Right atrium auricular region (tissue), 2 donors: ENCODE results near the gene MGAT5. TPM values are rescaled to one million over a fixed set of nuclear protein-coding genes. Genes with fewer than 3 reads are reported as not detected.
A peak's percentile ranks its signal among the peaks of the same experiment; 100 is the strongest.

Experiments used
- DNase-seq: peaks from one replicate; pipeline ENCODE4 v3.0.0-alpha.2; 2019; ENCODE audit warnings: low spot score
- H3K27ac ChIP-seq, 2 donors: fragments of 200-600 bp; sonication (generic); 1 replicate in 1 of 2; 2 replicates in 1 of 2; pipeline ENCODE4 v1.5.1; 2016 to 2019
- H3K27me3 ChIP-seq, 2 donors: fragments of 200-600 bp; sonication (generic); one replicate each; pipeline versions ENCODE4 v1.5.1 to v1.6.0; 2017 to 2019
- H3K36me3 ChIP-seq: fragments of 200-600 bp; sonication (generic); one replicate; pipeline ENCODE4 v1.5.1; 2016
- H3K4me1 ChIP-seq, 2 donors: fragments of 200-600 bp; sonication (generic); one replicate each; pipeline versions ENCODE4 v1.5.1 to v1.6.0; 2017 to 2019
- H3K4me3 ChIP-seq, 2 donors: fragments of 200-600 bp; sonication (generic); 1 replicate in 1 of 2; 2 replicates in 1 of 2; pipeline ENCODE4 v1.5.1; 2017 to 2019; ENCODE audit warnings: mild to moderate bottlenecking in 1 of 2, moderate library complexity in 1 of 2
- H3K9me3 ChIP-seq, 2 donors: fragments of 200-600 bp; sonication (generic); one replicate each; pipeline ENCODE4 v1.5.1; 2019
- total RNA-seq, 2 donors: library from RNA; depleted of rRNA; stranded (reverse); fragments of >200 nt; gene quantifications; one replicate each; pipeline ENCODE4 v1.1.0, GENCODE V29; 2016
- TF ChIP-seq, protein P1 (sequence below), 2 donors: fragments of 200-600 bp; sonication (generic); IDR thresholded peaks; one replicate each; pipeline ENCODE4 v1.5.1; 2019; ENCODE audit warnings: antibody characterized with exemption in 2 of 2

MGAT5 gene
- total RNA-seq, 2 donors from 2014 or later = 56.9 to 91.0 TPM

DNA sequence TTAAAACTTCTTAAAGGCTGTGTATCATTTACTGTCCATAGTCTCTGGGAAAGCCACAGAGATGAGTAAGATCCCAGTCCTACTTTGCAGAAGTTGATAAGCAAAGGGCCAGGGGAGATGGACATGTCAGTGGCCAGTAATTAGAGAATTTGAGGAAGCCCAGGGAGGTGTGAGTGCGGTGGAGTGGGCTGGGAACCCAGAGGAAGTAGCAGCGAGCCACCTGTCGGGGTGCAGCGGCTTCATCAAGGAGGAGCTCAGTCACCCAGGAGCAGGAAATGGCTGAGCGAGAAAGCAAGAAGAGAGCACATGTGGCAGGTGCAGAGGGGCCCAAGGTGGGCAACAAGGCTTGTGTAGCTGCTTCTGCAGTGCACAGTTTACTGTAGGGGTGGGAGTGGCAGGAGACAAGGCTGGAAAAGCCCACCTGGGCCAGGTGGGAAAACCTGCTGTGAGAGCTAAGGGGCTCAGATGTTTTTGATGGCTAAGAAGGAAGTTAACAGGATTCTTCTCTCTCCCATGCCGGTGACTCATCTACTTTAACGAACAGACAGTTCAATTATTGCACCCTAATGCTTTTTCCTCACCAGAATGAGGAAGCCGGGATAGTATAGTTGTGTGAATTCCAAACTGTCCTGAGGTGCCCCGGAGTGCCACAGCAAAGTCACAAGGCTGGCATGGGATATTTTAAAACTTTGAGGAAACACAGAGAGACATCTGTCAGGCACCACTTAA, 34.8 kb upstream of the MGAT5 start:
- H3K27me3 ChIP-seq = no peaks in the 10 kb centered on the region
- H3K4me1 ChIP-seq = peaks cover 0 to 61% of the 10 kb centered on the region in 2 donors
- H3K9me3 ChIP-seq = no peaks in the 10 kb centered on the region
- peak overlapping the region; percentile 60 to 70 for H3K27ac ChIP-seq
- H3K4me3 ChIP-seq = no peak overlapping the region
- no peaks in the 10 kb centered on the region for H3K36me3 ChIP-seq
- TF ChIP-seq, protein P1, sequence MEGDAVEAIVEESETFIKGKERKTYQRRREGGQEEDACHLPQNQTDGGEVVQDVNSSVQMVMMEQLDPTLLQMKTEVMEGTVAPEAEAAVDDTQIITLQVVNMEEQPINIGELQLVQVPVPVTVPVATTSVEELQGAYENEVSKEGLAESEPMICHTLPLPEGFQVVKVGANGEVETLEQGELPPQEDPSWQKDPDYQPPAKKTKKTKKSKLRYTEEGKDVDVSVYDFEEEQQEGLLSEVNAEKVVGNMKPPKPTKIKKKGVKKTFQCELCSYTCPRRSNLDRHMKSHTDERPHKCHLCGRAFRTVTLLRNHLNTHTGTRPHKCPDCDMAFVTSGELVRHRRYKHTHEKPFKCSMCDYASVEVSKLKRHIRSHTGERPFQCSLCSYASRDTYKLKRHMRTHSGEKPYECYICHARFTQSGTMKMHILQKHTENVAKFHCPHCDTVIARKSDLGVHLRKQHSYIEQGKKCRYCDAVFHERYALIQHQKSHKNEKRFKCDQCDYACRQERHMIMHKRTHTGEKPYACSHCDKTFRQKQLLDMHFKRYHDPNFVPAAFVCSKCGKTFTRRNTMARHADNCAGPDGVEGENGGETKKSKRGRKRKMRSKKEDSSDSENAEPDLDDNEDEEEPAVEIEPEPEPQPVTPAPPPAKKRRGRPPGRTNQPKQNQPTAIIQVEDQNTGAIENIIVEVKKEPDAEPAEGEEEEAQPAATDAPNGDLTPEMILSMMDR (IDR thresholded peaks at IDR 0.05) = no peak
- DNase-seq = no peak

DNA sequence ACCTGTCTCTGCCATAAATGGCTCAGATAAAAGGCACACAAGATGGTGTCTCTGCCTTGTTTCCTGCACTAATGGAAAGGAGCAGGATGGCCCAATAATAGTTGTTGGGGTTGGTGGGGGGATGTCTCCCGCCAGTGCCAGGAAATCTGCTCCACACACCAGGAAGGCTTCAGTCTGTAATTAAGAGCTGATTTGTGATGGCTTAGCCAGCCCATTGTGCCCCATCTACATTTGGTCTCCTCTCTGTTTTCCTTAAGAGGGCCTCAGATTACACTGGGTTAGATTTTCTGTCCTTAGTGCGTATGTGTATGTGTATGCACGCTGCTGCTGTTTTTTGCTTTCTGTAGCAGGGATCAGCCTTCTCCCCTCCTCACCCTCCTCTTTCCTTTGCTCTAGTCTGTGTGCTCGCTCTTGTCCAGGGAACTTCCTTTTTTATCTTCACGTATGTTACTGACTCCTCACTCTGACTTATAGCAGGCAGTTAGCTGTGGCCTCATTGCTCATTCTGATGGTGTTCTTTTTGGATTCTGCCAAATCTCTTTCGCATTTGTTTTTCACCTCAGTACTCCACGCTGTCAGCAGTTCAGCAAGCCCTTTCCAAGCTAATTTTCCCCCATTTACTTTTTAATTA, 33.4 kb upstream of the MGAT5 start:
- TF ChIP-seq, protein P1 (IDR thresholded peaks at IDR 0.05) = no peak
- no peak for DNase-seq
- Histone ChIP-seq H3K4me3 (no peak overlapping the region), H3K36me3 (no peaks in the 10 kb centered on the region), H3K9me3 (no peaks in the 10 kb centered on the region), H3K27me3 (no peaks in the 10 kb centered on the region), H3K4me1 (peaks cover 0 to 61% of the 10 kb centered on the region in 2 donors), H3K27ac (peak overlapping the region; percentile 60 to 70)

DNA sequence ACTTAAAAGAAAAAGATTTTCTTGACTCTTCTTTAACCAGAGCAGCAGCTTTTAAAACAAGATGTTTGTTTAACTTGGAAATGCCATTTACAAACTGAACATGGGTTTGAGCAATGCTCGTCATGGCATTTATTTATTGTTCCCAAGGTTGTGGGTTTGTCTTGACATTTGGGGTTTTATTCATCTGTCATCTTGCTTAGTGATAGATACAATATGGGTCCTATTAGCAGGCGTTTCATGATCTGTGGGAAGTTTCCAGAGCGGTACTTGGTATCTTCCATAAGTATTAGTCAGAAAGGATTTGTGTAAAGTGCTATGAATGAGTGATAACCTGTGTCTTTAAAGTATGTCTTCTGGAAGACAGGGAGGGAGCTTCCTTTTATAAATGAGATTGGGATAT, 29.9 kb upstream of the MGAT5 start:
- DNase-seq = no peak
- no peak overlapping the region for H3K27ac ChIP-seq
- H3K4me3 ChIP-seq = no peak overlapping the region
- TF ChIP-seq, protein P1 (IDR thresholded peaks at IDR 0.05) = no peak
- H3K4me1 ChIP-seq = peaks cover 0 to 38% of the 10 kb centered on the region in 2 donors
- H3K27me3 ChIP-seq = no peaks in the 10 kb centered on the region
- no peaks in the 10 kb centered on the region for H3K36me3 ChIP-seq
- H3K9me3 ChIP-seq = peaks cover 0 to 9% of the 10 kb centered on the region in 2 donors

DNA sequence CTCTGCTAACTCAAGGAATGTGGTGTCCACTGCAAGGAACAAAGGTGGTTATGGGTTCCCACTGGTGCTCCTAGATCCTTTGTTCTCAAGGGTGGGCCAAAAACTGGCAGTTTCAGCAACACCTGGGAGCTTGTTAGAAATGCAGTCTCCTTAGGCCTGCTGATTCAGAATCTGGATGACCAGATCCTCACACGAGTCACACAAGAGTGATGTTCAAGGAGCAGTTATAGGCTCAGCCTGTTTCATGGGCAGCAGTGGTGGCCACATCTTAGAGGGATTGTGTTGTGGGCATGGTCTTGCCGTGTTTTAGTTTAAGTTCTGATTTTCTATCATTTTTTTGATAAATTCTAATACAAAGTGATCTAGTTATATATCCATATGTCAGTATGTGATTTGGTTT, 28.7 kb upstream of the MGAT5 start:
- peaks cover 0 to 9% of the 10 kb centered on the region in 2 donors for H3K9me3 ChIP-seq

DNA sequence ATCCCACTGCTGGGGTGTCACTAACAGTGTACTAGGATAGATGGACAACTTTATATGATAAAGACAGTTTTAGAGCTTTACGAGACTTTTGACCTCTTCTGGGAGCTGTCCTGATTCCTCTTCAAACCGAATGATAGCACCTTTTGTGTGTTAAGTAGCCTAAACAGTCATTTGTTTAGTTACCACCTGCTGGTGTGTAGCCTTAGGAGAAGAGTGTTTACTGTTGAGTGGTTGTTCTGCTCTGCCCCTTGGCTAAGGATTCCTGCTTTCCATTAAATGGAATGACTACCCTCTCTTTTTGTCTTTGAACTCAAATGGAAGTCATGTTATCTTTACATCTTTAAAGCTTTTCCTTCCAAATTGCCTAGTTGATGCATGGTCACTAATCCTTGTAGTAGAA, 28.0 kb upstream of the MGAT5 start:
- H3K36me3 ChIP-seq = no peaks in the 10 kb centered on the region
- peaks cover 0 to 20% of the 10 kb centered on the region in 2 donors for H3K4me1 ChIP-seq
- no peak for DNase-seq
- TF ChIP-seq, protein P1 (IDR thresholded peaks at IDR 0.05) = no peak
- no peak overlapping the region for H3K4me3 ChIP-seq
- H3K9me3 ChIP-seq = peaks cover 0 to 9% of the 10 kb centered on the region in 2 donors
- H3K27ac ChIP-seq = no peak overlapping the region
- no peaks in the 10 kb centered on the region for H3K27me3 ChIP-seq

More for the DNA sequence above, 28.7 kb upstream of the MGAT5 start:
- peaks cover 0 to 27% of the 10 kb centered on the region in 2 donors for H3K4me1 ChIP-seq
- DNase-seq = no peak
- H3K27me3 ChIP-seq = no peaks in the 10 kb centered on the region
- H3K36me3 ChIP-seq = no peaks in the 10 kb centered on the region
- H3K27ac ChIP-seq = no peak overlapping the region
- TF ChIP-seq, protein P1 (IDR thresholded peaks at IDR 0.05) = no peak
- H3K4me3 ChIP-seq = no peak overlapping the region
